IPS-20b (cell line): ENCODE data around the gene SERGEF.
"Not testable (repeated sequence)": the region's sequence is repeated elsewhere in the genome, so short reads cannot be mapped to it uniquely, and the experiment has no call there.

Experiments
- H3K27ac ChIP-seq: one replicate; pipeline ENCODE4 v1.5.1; 2013; ENCODE audit warnings: low read length
- H3K27me3 ChIP-seq: 2 replicates; pipeline ENCODE4 v1.6.1; 2013; ENCODE audit warnings: mild to moderate bottlenecking, low read length, inconsistent platforms; ENCODE audit not compliant: insufficient read depth
- H3K36me3 ChIP-seq: 2 replicates; pipeline ENCODE4 v1.6.1; 2013; ENCODE audit warnings: low read depth, mild to moderate bottlenecking, inconsistent platforms, low read length, moderate library complexity; ENCODE audit not compliant: insufficient read depth
- H3K4me1 ChIP-seq: 2 replicates; pipeline ENCODE4 v1.6.1; 2013; ENCODE audit warnings: mild to moderate bottlenecking, control low read depth, inconsistent platforms, low read length, moderate library complexity; ENCODE audit not compliant: insufficient read depth
- H3K4me3 ChIP-seq: 2 replicates; pipeline ENCODE4 v1.5.1; 2013; ENCODE audit warnings: mild to moderate bottlenecking, low read length, inconsistent platforms
- H3K9ac ChIP-seq: 2 replicates; pipeline ENCODE4 v1.6.1; 2013; ENCODE audit warnings: low read depth, mild to moderate bottlenecking, inconsistent platforms, low read length, moderate library complexity
- H3K9me3 ChIP-seq: 2 replicates; pipeline ENCODE4 v1.6.1; 2013; ENCODE audit warnings: mild to moderate bottlenecking, low read depth, low read length, inconsistent platforms; ENCODE audit not compliant: insufficient read depth

SERGEF gene

GRCh38 chr11:17873586-17873985, 139.3 kb downstream of the SERGEF start:
- Histone ChIP-seq H3K9ac (no peak overlapping the region), H3K9me3 (peaks cover 7% of the 10 kb centered on the region), H3K4me3 (no peak overlapping the region), H3K4me1 (no peaks in the 10 kb centered on the region; the same call in 1 of the 2 replicates), H3K36me3 (peaks cover under 1% of the 10 kb centered on the region; the same call in 1 of the 2 replicates), H3K27me3 (no peaks in the 10 kb centered on the region), H3K27ac (no peak overlapping the region)

GRCh38 chr11:17868398-17868797, 144.4 kb downstream of the SERGEF start:
- not testable (repeated sequence) for H3K9ac ChIP-seq, H3K4me3 ChIP-seq, H3K27ac ChIP-seq, H3K4me1 ChIP-seq, H3K27me3 ChIP-seq, H3K36me3 ChIP-seq
- H3K9me3 ChIP-seq = peaks cover 12% of the 10 kb centered on the region

- peaks cover 4% of the 10 kb centered on the region; the same call in 1 of the 2 replicates for H3K36me3 ChIP-seq
- H3K9ac ChIP-seq = no peak overlapping the region
- H3K27ac ChIP-seq = no peak overlapping the region
- no peak overlapping the region for H3K4me3 ChIP-seq
- no peaks in the 10 kb centered on the region for H3K27me3 ChIP-seq
- peaks cover 9% of the 10 kb centered on the region; the same call in 1 of the 2 replicates for H3K4me1 ChIP-seq
- H3K9me3 ChIP-seq = peaks cover 12% of the 10 kb centered on the region
These were observed 145.5 kb downstream of the SERGEF start for GRCh38 chr11:17867341-17867740.

GRCh38 chr11:17865765-17866428, 146.9 kb downstream of the SERGEF start:
- peaks cover 11% of the 10 kb centered on the region; the same call in 1 of the 2 replicates for H3K4me1 ChIP-seq
- no peaks in the 10 kb centered on the region for H3K27me3 ChIP-seq
- H3K9ac ChIP-seq = no peak overlapping the region
- H3K9me3 ChIP-seq = peaks cover 12% of the 10 kb centered on the region
- H3K27ac ChIP-seq = no peak overlapping the region
- no peak overlapping the region for H3K4me3 ChIP-seq
- peaks cover 4% of the 10 kb centered on the region; the same call in 1 of the 2 replicates for H3K36me3 ChIP-seq

- Histone ChIP-seq H3K36me3 (peaks cover 4% of the 10 kb centered on the region; the same call in 1 of the 2 replicates), H3K9me3 (peaks cover 12% of the 10 kb centered on the region), H3K4me1 (peaks cover 11% of the 10 kb centered on the region; the same call in 1 of the 2 replicates), H3K27ac (no peak overlapping the region), H3K4me3 (no peak overlapping the region), H3K9ac (no peak overlapping the region), H3K27me3 (no peaks in the 10 kb centered on the region)
These were observed 148.3 kb downstream of the SERGEF start for GRCh38 chr11:17864478-17864941.

GRCh38 chr11:17861036-17861755, 151.7 kb downstream of the SERGEF start:
- Histone ChIP-seq H3K4me1 (peaks cover 11% of the 10 kb centered on the region; the same call in 1 of the 2 replicates), H3K9me3 (no peaks in the 10 kb centered on the region), H3K36me3 (no peaks in the 10 kb centered on the region), H3K27me3 (no peaks in the 10 kb centered on the region), H3K9ac (no peak overlapping the region), H3K4me3 (no peak overlapping the region), H3K27ac (no peak overlapping the region)

- H3K9ac ChIP-seq = no peak overlapping the region
- no peaks in the 10 kb centered on the region for H3K27me3 ChIP-seq
- no peak overlapping the region for H3K27ac ChIP-seq
- H3K9me3 ChIP-seq = no peaks in the 10 kb centered on the region
- peaks cover 11% of the 10 kb centered on the region; the same call in 1 of the 2 replicates for H3K4me1 ChIP-seq
- no peak overlapping the region for H3K4me3 ChIP-seq
- no peaks in the 10 kb centered on the region for H3K36me3 ChIP-seq
These were observed 153.3 kb downstream of the SERGEF start for GRCh38 chr11:17859552-17859951.

GRCh38 chr11:17855531-17856290, 157.1 kb downstream of the SERGEF start:
- Histone ChIP-seq H3K4me1 (no peaks in the 10 kb centered on the region), H3K36me3 (no peaks in the 10 kb centered on the region), H3K27me3 (no peaks in the 10 kb centered on the region), H3K9ac (no peak overlapping the region), H3K4me3 (no peak overlapping the region), H3K9me3 (no peaks in the 10 kb centered on the region), H3K27ac (no peak overlapping the region)

- Histone ChIP-seq H3K4me3 (no peak overlapping the region), H3K36me3 (no peaks in the 10 kb centered on the region), H3K27me3 (no peaks in the 10 kb centered on the region), H3K9ac (no peak overlapping the region), H3K9me3 (no peaks in the 10 kb centered on the region), H3K27ac (no peak overlapping the region), H3K4me1 (no peaks in the 10 kb centered on the region)
These were observed 159.6 kb downstream of the SERGEF start for GRCh38 chr11:17853280-17853679.

GRCh38 chr11:17852246-17852645, 160.6 kb downstream of the SERGEF start:
- no peaks in the 10 kb centered on the region for H3K36me3 ChIP-seq
- H3K4me1 ChIP-seq = no peaks in the 10 kb centered on the region
- H3K27me3 ChIP-seq = no peaks in the 10 kb centered on the region
- no peak overlapping the region for H3K27ac ChIP-seq
- no peak overlapping the region for H3K9ac ChIP-seq
- no peaks in the 10 kb centered on the region for H3K9me3 ChIP-seq
- H3K4me3 ChIP-seq = no peak overlapping the region

- Histone ChIP-seq H3K36me3 (no peaks in the 10 kb centered on the region), H3K27ac (no peak overlapping the region)
These were observed 161.2 kb downstream of the SERGEF start for GRCh38 chr11:17851697-17852096.

More at GRCh38 chr11:17851697-17852096, 161.2 kb downstream of the SERGEF start:
- Histone ChIP-seq H3K4me3 (no peak overlapping the region), H3K9me3 (no peaks in the 10 kb centered on the region), H3K9ac (no peak overlapping the region), H3K4me1 (no peaks in the 10 kb centered on the region), H3K27me3 (no peaks in the 10 kb centered on the region)
